A549 treated with CORT108297 at 1 μM for 4 hours (cell line): ENCODE data around the gene PLAU. TPM values are rescaled to one million over a fixed set of nuclear protein-coding genes. Genes with fewer than 3 reads are reported as not detected.

Experiments used
- total RNA-seq: library from RNA; stranded (reverse); fragments of 200-300 nt; extraction: Qiagen RNA extraction; gene quantifications from 5 replicates; pipeline ENCODE4 v1.2.3, GENCODE V29; 2022

Gene PLAU
- 109 to 124 TPM (median 120 TPM) in 5 replicates for total RNA-seq

GRCh38 chr10:73910764-73911552, at the start of gene PLAU:
TSS of gene PLAU (plus strand) at chr10:73911132. CDS start at chr10:73911556, 424 bp downstream.

DNA sequence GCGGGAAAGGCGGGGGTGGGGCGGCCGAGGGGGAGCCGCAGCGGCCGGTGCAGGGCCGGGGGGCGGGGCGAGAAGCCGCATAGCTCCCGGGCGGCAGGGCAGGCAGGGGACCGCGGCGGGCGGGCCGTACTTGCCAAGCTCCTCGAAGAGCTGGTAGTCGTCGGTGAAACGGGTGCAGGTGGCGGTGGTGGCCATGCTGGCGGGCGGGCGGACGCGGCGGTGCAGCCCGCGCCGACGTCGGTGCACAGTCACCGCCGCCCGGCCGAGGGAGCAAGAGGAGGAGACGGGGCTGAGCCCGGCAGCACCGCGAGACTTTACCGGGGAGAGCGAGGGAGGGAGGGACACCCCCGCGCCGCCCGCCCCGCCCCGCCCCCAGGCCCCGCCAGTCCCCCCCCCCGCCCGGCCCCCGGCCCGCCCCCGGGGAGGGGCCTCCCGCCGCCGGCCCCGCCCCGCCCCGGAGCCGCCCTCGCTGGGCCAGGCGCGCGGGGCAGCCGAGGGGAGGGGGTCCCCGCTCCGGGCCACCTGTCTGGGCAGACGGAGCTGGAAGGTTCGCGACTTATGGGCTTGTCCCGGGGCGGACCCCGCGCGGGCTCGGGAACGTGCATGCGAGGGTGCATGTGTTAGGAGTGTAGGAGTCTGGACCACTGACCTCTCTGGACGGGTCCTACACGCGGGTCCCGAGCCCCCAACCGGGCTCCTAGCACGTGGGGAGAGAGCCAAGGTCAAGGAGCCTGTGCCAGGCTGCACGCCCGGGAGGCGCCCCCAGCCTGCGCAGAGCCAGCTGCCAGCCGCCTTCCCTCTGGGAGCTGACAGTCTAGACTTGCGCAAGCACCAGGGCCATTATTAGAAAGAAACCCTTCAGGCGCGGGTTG, 36.4 kb upstream of the PLAU start, which contains the start of gene CAMK2G:
Gene CAMK2G, minus strand, starts transcription at position 289 of the 872 bp plus-strand sequence. Its CDS starts 94 bp downstream, at position 195.

Other genes with a start within 250 kb of the PLAU start
- 2.1 to 2.9 TPM (median 2.4 TPM) in 5 replicates for gene AGAP5, start 213.0 kb upstream of the PLAU start, total RNA-seq
- gene SEC24C, start 166.8 kb upstream of the PLAU start, total RNA-seq = 54.0 to 62.7 TPM (median 59.7 TPM) in 5 replicates
- gene CHCHD1, start 129.1 kb upstream of the PLAU start, total RNA-seq = 59.6 to 78.7 TPM (median 69.8 TPM) in 5 replicates
- gene ZSWIM8, start 125.5 kb upstream of the PLAU start, total RNA-seq = 35.3 to 45.2 TPM (median 42.9 TPM) in 5 replicates
- gene NDST2, start 99.5 kb upstream of the PLAU start, total RNA-seq = 14.2 to 18.9 TPM (median 17.3 TPM) in 5 replicates
- 16.2 to 21.9 TPM (median 19.6 TPM) in 5 replicates for gene CAMK2G, start 36.6 kb upstream of the PLAU start, total RNA-seq
- 93.3 to 148 TPM (median 126 TPM) in 5 replicates for gene VCL, start 87.0 kb downstream of the PLAU start, total RNA-seq
- 28.1 to 38.2 TPM (median 31.5 TPM) in 5 replicates for gene AP3M1, start 239.7 kb downstream of the PLAU start, total RNA-seq
- gene ADK, start 240.1 kb downstream of the PLAU start, total RNA-seq = 31.1 to 36.2 TPM (median 33.2 TPM) in 5 replicates